Stimulated activated CD4-positive, alpha-beta T cell treated with anti-CD3 and anti-CD28 coated beads, Interleukin-12 subunit alpha, Interleukin-12 subunit beta, amount 100 ng/mL, for 24 hours (primary cell): Measurements from ENCODE around the gene CCL23.
"Not testable (repeated sequence)": the region's sequence is repeated elsewhere in the genome, so short reads cannot be mapped to it uniquely, and the experiment has no call there.

Experiments
- DNase-seq, 2 experiments: peaks; one replicate each; pipeline ENCODE4 v3.0.0-alpha.2; 2020; ENCODE audit warnings: low read depth in 2 of 2

Gene CCL23

DNA sequence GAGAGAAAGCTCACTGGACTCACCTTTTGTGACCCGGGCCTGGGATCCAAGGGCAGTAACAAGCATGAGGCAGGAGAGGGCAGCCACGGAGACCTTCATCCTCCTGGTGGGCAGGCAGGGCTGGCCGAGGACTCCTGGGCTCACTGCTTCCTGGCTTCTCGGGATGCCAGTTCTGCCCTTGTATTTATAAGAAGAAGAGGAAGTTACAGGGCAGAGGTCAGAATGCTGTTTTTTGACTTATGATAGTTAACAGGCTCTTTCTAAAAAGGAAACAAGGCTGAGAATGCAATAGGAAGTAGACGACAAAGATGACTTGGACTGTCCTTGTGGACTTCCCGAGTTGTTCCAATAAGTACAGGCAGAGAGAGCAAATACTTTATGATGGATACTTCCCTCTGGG lies at the start of gene CCL23:
Gene CCL23 (minus strand): TSS at position 174 of the 400 bp plus-strand sequence. CDS start 75 bp downstream, at position 99.
- DNase-seq = no peak

DNA sequence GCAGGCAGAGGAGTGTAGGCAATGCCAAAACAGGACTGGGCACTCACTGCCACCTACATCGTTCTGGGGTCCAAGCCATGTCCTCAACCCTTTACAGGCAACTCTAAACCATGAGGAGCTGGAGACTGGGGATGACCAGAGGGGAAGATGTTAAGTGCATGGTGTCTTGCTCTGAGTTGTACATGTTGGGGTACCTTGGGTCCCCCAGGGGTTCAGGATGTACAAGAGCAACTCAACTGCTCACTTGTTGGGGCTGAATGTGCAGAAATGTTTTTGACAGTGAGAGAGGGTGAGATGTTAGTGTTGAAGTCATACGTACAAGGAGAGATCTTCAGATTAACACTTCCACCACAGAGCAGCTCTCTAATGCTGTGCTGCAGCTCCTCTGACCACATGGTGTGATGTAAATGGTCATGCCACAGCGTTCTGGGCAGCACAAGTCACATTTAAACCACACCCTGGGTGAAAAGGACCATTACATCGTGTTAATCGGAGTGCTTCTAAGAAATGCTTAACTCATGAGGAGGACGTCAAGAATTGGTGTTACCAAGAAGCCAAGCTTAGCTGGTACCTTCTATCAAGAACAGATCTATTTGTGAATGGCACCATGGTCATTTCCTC lies 48.7 kb upstream of the CCL23 start:
- DNase-seq = no peak

- no peak for DNase-seq
Measured at GRCh38 chr17:36063786-36064541, 46.2 kb upstream of the CCL23 start, which contains the start of gene CCL18. TSS of gene CCL18 (plus strand) at chr17:36064272. CDS start at chr17:36064343, 71 bp downstream.

DNA sequence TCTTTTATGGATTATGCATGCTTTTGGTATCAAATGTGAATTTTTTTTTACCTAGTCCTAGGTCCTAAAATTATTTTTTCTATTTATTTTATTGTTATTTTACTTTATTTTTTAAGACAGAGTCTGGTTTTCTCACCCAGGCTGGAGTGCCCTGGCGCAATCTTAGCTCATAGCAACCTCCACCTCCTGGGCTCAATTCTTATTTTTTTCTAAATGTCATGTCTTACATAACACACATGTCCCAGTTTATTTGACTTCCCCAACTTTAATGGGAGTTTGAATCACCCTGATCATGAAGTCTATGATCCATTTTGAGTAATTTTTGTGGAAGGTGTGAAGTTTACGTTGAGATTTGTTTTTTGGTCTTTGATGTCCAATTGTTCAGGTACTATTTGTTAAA lies 43.0 kb upstream of the CCL23 start:
- no peak for DNase-seq

- no peak for DNase-seq
Measured at GRCh38 chr17:36059406-36059805, 41.6 kb upstream of the CCL23 start.

DNA sequence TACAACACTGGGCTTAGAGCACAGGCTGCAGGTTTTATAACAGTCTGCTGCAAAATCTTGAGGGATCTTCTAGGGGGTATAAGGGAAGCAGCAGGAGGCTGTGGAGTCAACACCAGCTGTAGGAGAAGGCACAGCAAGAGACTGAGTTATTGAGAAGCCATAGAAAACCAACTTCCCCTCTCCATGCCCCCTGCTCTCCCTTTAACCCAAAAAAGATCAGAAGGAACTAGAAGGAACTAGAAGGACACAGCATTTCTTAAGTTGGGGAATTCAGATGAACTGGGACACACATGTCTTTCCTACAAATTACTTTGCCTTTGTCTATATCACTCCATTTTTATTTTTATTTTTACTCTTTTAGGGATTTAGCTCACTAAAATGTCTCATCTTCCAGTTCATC lies 40.1 kb upstream of the CCL23 start:
- no peak for DNase-seq

- DNase-seq = no peak
Measured at GRCh38 chr17:36055921-36056520, 38.2 kb upstream of the CCL23 start.

- no peak for DNase-seq
Measured at GRCh38 chr17:36055171-36055570, 37.4 kb upstream of the CCL23 start.

- DNase-seq = no peak
Measured at GRCh38 chr17:36049643-36050042, 31.9 kb upstream of the CCL23 start.

GRCh38 chr17:36048066-36048465 lies 30.3 kb upstream of the CCL23 start:
- DNase-seq = no peak

DNA sequence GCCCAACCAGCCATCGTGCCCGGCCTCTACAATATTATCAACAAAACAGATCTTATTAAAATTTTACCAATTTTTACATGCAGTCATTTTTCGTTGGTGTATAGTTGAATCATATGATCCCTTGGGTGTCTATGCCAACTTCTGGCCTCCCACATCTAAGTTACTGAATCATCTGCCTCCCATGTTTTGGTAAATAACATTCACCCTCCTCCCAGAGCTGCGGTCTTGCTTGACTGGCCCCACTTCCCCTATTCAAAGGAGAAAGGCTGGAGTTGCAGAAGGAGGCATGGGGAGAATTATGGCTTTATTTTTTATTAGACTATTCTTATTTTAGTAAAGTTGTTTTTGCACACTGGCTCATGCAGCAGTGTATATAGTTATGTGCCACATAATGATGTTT lies 18.5 kb upstream of the CCL23 start:
- DNase-seq = no peak

DNA sequence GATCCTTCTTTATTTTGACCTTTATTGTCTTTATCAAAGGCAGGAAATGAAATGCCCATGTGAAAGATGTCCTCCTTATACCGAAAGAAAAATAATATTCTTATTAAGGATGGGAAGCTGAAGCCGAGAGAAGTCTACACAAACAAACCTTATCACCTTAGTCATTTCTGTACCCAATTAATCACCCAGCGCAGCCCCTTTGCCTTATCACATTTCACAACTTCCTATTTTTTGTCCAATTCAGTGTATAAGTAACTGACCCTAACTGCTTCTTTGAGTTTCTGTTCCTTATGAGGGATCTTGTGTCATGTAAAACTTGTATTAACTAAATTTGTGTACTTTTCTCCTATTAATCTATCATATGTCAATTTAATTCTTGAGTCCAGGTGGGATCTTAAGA lies 16.4 kb upstream of the CCL23 start:
- no peak for DNase-seq

- no peak for DNase-seq
Measured at GRCh38 chr17:36030956-36031355, 13.2 kb upstream of the CCL23 start.

- no peak for DNase-seq
Measured at GRCh38 chr17:36027761-36028160, 10.0 kb upstream of the CCL23 start.

DNA sequence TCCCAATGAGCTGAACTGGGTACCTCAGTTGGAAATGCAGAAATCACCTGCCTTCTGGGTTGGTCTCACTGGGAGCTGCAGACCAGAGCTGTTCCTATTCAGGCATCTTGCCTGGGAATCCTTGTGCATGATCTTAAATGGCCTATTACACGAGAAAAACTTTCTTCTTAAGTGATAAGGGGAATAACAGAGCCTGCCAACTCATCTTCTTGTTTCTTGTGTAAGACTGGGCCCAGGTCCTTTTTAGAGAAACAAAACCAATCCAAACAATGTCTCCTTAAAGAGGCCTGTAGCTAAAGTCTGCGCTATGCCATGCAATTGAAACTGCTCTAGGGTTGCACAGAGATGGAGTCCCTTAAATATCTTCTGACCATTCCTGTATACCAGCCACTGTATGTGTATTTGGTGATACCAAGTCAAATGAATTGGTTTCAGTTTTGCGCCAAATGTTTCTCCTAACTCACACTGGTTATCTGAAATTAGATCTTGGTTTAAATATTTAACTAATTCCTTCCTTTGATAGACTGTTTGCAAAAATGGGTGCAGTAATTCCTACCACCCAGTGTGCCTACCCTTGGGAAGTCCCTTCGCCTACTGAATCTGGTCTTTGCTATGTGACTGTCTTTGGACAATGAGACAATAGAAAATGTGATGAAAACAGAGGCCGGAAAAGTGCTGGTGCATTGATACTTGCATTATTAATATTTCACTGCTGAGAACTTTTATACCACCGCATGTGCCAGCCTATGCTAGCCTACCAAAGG lies 6.5 kb upstream of the CCL23 start:
- DNase-seq = no peak

DNA sequence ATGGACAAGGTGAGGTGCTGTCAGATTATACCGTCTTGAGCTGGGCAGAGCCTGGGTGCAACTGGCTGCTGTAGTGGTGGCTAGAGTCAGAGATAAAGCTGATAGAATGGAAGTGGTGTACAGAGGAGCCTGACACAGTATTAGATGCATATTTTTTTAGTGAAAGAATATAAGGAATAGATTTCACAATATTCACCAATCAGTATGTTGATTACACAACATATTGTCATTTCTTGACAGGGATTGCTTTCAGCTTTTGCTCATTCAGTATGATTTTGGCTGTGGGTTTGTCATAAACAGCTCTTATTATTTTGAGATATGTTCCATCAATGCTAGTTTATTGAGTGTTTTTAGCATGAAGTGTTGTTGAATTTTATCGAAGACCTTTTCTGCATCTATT lies 1.7 kb upstream of the CCL23 start:
- DNase-seq = no peak

GRCh38 chr17:36016555-36016954 lies 1.2 kb downstream of the CCL23 start:
- DNase-seq = no peak

DNA sequence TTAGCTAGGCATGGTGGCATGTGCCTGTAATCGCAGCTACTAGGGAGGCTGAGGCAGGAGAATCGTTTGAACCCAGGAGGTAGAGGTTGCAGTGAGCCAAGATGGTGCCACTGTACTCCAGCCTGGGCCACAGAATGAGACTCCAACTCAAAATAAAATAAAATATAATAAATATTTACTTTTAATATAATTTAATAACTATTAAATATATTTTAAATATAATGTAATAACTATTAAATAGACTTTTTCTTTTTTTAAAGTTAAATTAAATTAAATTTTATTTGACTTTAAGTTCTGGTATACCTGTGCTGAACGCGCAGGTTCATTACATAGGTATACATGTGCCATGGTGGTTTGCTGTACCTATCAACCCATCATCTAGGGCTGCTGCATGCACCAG lies 1.9 kb downstream of the CCL23 start:
- not testable (repeated sequence) for DNase-seq

- DNase-seq = no peak
Measured at GRCh38 chr17:36014946-36015345, 2.8 kb downstream of the CCL23 start.

GRCh38 chr17:36011201-36011600 lies 6.6 kb downstream of the CCL23 start:
- DNase-seq = no peak

DNA sequence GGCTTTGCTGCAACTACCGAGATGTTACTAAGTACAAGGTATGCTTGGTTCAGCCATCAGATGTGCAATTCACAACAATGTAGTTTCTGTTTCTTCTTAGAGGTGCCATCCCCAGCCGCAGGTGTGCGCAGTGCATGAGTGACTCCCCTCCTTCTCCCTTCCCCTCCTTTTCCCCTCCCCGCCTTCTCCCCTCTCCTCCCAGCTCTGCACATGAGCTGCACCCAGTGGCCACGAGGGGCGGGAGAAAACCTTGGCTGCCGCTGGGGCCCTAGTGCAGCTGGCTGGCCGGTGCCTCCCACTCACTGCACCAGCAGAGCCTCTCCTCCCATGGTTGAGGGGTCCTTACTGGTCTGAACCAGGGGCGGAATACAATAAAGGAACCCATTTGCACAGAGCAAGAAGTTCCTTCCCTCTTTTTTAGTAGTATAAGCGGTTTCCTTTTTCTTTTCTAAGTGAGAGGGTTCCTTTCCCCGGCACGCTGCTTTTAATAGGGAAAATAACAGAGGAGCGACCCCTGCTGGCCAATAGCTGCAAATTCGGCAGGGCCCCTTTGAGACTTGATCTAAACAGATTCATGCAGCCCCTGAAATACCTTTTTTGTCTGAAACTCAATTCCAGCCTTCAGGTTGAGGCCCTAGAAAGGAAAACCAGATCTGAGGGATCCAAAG lies 8.6 kb downstream of the CCL23 start:
- no peak for DNase-seq
